ENCODE measurements around the gene HMGCS2.

HMGCS2 gene

DNA sequence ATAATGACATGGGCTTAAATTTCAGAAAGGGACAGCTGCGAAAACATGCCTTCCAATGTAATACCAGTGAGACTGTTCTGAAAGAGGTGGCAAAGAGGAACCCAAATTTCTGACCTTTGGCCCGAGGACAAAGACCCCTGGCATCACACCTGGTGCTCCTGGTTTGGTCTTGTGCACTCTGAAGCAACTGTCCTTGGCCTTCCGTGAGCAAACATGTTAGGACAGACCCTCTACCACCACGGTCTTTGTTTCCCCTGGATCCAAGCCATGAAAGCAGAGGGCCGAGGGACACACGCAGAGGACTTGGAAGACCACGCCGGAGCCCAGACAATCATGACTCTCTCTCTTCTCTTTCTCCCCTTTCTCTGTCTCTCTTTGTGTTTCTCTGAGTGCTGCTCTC lies 36.5 kb upstream of the HMGCS2 start:
- Histone ChIP-seq H3F3A (ENCODE audit: insufficient read depth, low read length) (no peaks in the 10 kb centered on the region), H3K79me2 (ENCODE audit: insufficient read depth, low read length) (no peaks in the 10 kb centered on the region), H3K27ac (ENCODE audit: low read depth, low read length, poor library complexity, severe bottlenecking) (no peak overlapping the region), H2AFZ (ENCODE audit: low read length) (no peak overlapping the region), H4K20me1 (ENCODE audit: insufficient read depth, low read length) (no peaks in the 10 kb centered on the region), H3K4me1 (ENCODE audit: insufficient read depth, low read length, severe bottlenecking) (no peaks in the 10 kb centered on the region), H3K27me3 (ENCODE audit: insufficient read depth, low read length) (0 out of 2 replicates have a peak, but pooled peaks cover 3% of the 10 kb centered on the region), H3K9me3 (ENCODE audit: low read length) (no peaks in the 10 kb centered on the region), H3K9me2 (ENCODE audit: low read depth, low read length) (no peaks in the 10 kb centered on the region), H3K36me3 (ENCODE audit: insufficient read depth, low read length) (no peaks in the 10 kb centered on the region), H3K9ac (ENCODE audit: low read length) (no peak overlapping the region), H3K4me3 (ENCODE audit: low read depth, low read length, poor library complexity, severe bottlenecking) (no peak overlapping the region), H3K4me2 (ENCODE audit: low read length) (no peak overlapping the region)
- TF ChIP-seq, protein P1, sequence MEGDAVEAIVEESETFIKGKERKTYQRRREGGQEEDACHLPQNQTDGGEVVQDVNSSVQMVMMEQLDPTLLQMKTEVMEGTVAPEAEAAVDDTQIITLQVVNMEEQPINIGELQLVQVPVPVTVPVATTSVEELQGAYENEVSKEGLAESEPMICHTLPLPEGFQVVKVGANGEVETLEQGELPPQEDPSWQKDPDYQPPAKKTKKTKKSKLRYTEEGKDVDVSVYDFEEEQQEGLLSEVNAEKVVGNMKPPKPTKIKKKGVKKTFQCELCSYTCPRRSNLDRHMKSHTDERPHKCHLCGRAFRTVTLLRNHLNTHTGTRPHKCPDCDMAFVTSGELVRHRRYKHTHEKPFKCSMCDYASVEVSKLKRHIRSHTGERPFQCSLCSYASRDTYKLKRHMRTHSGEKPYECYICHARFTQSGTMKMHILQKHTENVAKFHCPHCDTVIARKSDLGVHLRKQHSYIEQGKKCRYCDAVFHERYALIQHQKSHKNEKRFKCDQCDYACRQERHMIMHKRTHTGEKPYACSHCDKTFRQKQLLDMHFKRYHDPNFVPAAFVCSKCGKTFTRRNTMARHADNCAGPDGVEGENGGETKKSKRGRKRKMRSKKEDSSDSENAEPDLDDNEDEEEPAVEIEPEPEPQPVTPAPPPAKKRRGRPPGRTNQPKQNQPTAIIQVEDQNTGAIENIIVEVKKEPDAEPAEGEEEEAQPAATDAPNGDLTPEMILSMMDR (IDR thresholded peaks at IDR 0.05; ENCODE audit: low read length) = no peak
- no peak for TF ChIP-seq EZH2 (IDR thresholded peaks at IDR 0.05; ENCODE audit: borderline replicate concordance, low read length)

DNA sequence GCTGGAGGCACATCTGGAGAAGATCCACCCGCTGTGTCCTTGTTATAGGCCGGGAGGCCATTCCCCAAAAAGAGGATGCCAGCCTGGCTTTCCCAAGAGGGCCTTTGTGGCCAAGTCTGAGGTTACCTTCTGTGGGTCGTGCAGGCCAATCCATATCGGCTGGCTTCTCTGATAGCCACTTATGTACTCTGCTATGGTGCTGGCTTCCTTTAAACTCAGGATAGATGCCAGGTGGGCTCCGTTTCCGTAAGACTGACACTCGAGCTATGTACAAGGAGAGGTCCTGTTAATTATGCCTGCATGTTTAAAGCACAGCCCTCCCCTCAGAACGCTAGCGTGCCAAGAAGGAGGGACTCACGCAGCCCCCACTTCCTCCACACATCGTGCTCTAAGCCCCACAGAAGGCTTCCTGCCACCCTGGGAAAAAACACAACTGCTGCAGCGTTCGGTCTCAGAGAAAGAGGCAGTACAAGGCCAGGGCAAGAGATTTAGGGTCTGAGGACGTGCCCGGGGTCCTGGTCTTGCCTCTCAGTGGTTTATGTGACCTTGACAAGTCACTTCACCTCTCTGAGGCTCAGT lies 31.0 kb upstream of the HMGCS2 start:
- H3K9me2 ChIP-seq (ENCODE audit: low read depth, low read length) = no peaks in the 10 kb centered on the region
- H3K27me3 ChIP-seq (ENCODE audit: insufficient read depth, low read length) = no peaks in the 10 kb centered on the region
- H3F3A ChIP-seq (ENCODE audit: insufficient read depth, low read length) = no peaks in the 10 kb centered on the region
- no peaks in the 10 kb centered on the region for H3K4me1 ChIP-seq (ENCODE audit: insufficient read depth, low read length, severe bottlenecking)
- H4K20me1 ChIP-seq (ENCODE audit: insufficient read depth, low read length) = no peaks in the 10 kb centered on the region
- no peak overlapping the region for H3K27ac ChIP-seq (ENCODE audit: low read depth, low read length, poor library complexity, severe bottlenecking)
- TF ChIP-seq EZH2 (IDR thresholded peaks at IDR 0.05; ENCODE audit: borderline replicate concordance, low read length) = no peak
- TF ChIP-seq, protein P1 (IDR thresholded peaks at IDR 0.05; ENCODE audit: low read length) = no peak
- no peak overlapping the region for H3K4me2 ChIP-seq (ENCODE audit: low read length)
- H2AFZ ChIP-seq (ENCODE audit: low read length) = no peak overlapping the region
- H3K9me3 ChIP-seq (ENCODE audit: low read length) = no peaks in the 10 kb centered on the region
- H3K36me3 ChIP-seq (ENCODE audit: insufficient read depth, low read length) = no peaks in the 10 kb centered on the region
- no peak overlapping the region for H3K4me3 ChIP-seq (ENCODE audit: low read depth, low read length, poor library complexity, severe bottlenecking)
- no peaks in the 10 kb centered on the region for H3K79me2 ChIP-seq (ENCODE audit: insufficient read depth, low read length)
- H3K9ac ChIP-seq (ENCODE audit: low read length) = no peak overlapping the region

DNA sequence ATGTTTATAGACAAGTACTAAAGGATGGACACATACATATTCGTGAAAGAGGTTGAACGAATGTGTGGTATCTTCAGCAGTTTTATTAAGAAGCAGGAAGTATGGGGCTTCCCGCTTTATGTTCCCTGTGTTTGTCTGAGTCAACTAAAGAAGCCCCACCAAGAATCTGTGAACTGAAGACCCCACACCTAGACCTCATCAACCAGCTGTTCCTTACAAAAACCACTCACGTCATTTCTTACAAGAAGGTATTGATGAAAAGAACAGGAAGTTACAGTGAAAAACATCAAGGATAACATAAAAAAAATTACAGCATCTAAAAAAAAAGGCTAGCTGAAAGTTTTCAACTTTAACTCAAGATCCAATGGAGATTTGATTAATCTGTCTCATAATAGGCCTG lies 30.3 kb upstream of the HMGCS2 start:
- H3K27ac ChIP-seq (ENCODE audit: low read depth, low read length, poor library complexity, severe bottlenecking) = no peak overlapping the region
- TF ChIP-seq, protein P1 (IDR thresholded peaks at IDR 0.05; ENCODE audit: low read length) = no peak
- TF ChIP-seq EZH2 (IDR thresholded peaks at IDR 0.05; ENCODE audit: borderline replicate concordance, low read length) = no peak
- H2AFZ ChIP-seq (ENCODE audit: low read length) = no peak overlapping the region
- H3K4me1 ChIP-seq (ENCODE audit: insufficient read depth, low read length, severe bottlenecking) = no peaks in the 10 kb centered on the region
- H3K9ac ChIP-seq (ENCODE audit: low read length) = no peak overlapping the region
- H3K36me3 ChIP-seq (ENCODE audit: insufficient read depth, low read length) = no peaks in the 10 kb centered on the region
- no peaks in the 10 kb centered on the region for H3F3A ChIP-seq (ENCODE audit: insufficient read depth, low read length)
- no peak overlapping the region for H3K4me3 ChIP-seq (ENCODE audit: low read depth, low read length, poor library complexity, severe bottlenecking)
- no peaks in the 10 kb centered on the region for H3K9me2 ChIP-seq (ENCODE audit: low read depth, low read length)
- no peaks in the 10 kb centered on the region for H3K79me2 ChIP-seq (ENCODE audit: insufficient read depth, low read length)
- H3K27me3 ChIP-seq (ENCODE audit: insufficient read depth, low read length) = no peaks in the 10 kb centered on the region
- H4K20me1 ChIP-seq (ENCODE audit: insufficient read depth, low read length) = no peaks in the 10 kb centered on the region
- H3K9me3 ChIP-seq (ENCODE audit: low read length) = no peaks in the 10 kb centered on the region
- no peak overlapping the region for H3K4me2 ChIP-seq (ENCODE audit: low read length)

Measured in OCI-LY1 (cell line).